HG02571 (cell line): ENCODE results near the gene SLC24A5.
A peak's percentile ranks its signal among the peaks of the same experiment; 100 is the strongest.

ENCODE experiments used
- ATAC-seq: cut with Tn5 transposase; IDR thresholded peaks from one replicate; pipeline ENCODE4 v1.9.1; 2021; ENCODE audit warnings: mild to moderate bottlenecking, moderate library complexity; ENCODE audit not compliant: unreplicated experiment

Gene SLC24A5

DNA sequence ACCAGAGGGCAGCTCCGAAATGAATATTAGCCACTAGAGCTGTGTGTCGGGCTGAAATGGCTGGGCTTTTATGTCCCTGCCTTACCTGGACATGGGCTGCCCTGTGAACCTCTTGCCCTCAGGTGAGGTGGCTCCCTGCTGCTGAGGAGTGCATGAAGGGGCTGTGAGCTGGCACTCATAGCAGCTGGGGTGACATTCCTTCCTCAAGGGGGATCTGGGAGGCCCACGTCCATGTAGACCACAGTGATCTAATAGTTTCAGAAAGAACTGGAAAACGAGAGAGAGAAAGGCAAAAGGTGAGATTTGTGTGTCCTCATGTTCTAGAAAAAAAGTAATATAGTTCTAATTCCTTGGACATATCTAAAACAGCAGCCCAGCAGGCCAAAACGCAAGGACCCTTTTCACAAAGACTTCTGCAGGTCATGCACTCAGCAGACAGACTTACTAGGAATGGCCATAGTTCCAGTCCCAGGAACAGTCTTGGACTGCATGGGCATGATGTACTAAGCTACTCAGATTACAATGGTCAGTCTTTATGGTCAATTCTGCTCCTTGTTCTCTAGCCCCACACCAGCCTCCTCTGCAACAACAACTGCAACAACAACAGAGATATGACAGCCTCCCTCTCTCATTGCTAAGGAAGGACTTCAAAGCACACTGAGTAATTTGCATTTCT, 10.8 kb upstream of the SLC24A5 start:
- no peak for ATAC-seq

- no peak for ATAC-seq
These were observed 8.5 kb upstream of the SLC24A5 start for GRCh38 chr15:48112242-48112641.

GRCh38 chr15:48119277-48119676, 1.5 kb upstream of the SLC24A5 start:
- ATAC-seq = no peak

DNA sequence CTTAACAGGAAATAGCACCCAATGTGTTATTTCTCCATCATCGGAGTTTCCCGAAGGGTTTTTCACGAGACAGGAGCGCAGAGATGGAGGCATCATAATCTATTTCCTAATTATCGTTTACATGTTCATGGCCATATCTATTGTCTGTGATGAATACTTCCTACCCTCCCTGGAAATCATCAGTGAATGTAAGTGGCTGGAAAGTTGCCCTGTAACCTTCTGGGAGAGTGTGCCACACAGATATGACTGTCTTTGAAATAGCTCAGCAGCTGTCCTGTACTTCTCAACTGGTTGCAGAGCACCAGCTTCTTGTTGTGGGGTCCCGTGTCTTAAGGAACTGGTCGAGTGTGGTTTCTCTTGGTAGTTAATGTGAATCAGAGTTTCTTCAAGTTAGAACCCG, 1.1 kb downstream of the SLC24A5 start:
- no peak for ATAC-seq

DNA sequence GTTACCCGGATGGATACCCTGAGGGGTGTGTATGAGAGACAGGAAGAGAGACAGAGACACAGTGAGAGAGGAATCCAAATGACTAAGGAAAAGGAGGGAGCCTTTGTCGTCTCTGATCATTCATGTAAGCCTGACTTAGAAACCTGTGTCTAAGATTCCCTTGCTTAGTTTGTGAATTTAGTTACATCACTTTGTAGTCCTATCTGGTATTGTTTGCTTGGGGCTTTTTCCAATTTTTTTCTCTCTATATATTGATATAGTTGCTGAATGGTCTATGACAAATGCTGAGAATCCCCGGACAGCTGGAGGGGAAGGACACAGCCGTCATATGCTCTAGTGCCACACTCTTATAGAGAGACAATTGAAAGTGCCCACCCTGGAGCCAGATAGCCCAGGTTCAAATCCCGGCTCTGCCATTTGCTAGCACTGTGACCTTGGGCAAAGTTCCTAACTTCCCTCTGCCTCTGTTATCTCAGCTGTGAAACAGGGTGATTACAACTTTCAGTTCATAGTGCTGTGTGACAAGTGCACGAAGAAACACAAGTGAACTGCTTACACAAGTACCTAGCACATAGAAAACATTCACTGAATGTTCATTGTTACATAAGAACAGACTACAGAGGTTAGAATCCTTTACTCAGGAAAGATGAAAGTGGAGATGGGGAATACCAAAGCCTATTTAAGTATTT, 6.0 kb downstream of the SLC24A5 start:
- ATAC-seq = no peak

DNA sequence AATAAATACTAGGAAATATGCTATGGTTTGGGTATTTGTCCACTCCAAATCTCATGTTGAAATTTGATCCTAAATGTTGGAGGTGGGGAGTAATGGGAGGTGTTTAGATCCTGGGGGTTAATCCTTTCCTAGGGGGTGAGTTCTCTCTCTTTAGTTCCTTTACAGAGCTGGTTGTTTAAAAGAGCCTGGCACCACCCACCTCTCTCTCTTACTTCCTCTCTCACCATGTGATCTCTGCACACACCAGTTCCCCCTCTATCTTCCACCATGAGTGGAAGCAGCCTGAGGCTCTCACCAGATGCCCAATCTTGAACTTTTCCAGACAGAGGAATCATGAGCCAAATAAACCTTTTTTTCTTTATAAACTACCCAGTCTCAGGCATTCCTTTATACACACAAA, 10.5 kb downstream of the SLC24A5 start:
- no peak for ATAC-seq

DNA sequence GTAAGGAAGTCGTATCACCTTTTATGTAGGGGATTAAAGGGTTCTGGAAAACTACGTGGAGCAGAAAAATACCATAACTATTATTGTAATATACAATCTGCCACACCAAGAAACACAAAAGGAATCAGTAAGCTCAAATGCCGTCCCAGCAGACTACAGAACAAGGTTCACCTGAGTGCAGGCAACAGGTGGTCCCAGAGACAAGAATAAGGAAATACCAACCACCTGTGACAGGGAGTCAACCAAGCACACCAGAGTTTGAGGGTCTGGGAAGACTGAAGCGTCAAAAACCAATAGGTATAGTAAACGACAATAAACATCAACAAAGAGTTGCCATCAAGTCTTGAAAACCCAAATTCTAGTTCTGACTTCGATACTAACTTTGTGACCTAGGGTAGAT, 12.1 kb downstream of the SLC24A5 start:
- ATAC-seq = no peak

DNA sequence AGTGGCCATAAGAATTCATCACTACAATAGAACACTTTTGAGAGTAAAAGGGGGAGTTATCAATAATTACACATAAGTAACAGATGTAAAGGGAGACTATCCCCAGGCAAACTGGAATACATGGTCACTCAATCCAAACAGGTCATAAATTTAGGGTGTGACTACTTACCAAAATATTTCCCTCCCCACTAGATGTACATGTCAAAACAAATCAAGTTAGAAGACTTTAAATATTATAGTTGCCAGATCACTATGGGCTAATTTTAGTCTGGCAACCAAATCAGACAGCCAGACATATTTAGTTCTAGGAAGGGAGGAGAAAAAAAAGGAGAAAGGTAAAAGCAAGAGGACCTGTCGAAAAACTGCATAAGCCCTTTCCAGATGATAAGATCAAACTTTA, 23.1 kb downstream of the SLC24A5 start:
- ATAC-seq = no peak

- no peak for ATAC-seq
These were observed 24.1 kb downstream of the SLC24A5 start for GRCh38 chr15:48144889-48145288.

GRCh38 chr15:48145923-48146322, 25.1 kb downstream of the SLC24A5 start:
- ATAC-seq = no peak

GRCh38 chr15:48147358-48147757, 26.6 kb downstream of the SLC24A5 start:
- no peak for ATAC-seq

- no peak for ATAC-seq
These were observed 29.1 kb downstream of the SLC24A5 start for GRCh38 chr15:48149858-48150257.

DNA sequence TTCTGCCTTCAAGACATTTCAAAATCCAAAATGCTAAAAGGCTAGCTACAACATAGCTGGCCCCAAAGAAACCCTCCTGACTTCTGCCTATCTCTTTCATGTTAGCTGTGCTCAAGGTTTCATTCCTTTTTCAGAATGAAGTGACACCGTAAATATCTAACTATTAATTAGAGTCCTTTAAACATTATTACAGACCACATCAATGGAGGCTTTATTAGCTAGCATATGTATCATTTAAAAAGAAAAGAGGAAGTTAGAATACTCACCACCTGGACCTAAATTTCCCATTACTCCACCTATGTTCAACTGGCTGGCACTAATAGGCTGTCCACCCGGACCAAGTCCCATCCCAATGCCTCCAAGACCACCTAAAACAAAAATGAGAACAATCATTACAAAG, 32.7 kb downstream of the SLC24A5 start:
- ATAC-seq = no peak

DNA sequence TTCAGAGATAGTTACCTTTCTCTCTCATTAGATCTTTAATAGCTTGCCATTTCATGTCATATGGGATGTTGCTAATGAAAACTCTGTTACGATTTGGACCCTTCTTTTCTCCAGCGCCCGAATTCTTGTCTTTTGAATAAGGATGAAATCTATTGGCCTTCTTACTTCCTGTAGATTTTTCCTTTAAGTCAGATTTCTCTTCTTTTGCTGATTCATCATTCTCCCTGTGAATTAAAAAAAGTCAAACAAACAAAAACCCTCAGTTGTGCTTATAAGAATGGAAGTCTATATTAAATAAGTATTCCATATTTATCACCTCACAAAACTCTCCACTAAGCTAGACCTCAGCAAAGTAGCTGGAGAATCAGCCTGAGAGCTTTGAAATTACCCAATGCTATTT, 47.8 kb downstream of the SLC24A5 start:
- ATAC-seq = no peak

DNA sequence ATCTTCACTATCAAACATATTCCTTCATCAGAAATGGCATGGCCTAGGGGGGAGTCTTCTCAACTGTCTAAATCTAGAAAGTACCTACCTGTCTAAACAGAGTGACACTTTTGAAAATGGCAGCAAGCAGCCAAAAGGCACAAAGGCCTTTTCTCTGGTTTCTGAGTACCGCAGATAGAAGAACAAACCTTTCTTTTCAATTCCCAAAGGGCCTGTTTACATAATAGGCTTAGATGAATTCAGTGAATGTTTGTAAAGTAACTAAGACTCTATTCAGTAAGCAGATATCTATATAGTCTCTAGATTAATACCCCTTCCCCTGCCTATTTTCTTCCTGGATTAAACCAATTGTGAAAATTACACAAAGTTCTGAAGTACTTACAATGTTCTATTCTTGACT, 50.2 kb downstream of the SLC24A5 start:
- no peak for ATAC-seq

DNA sequence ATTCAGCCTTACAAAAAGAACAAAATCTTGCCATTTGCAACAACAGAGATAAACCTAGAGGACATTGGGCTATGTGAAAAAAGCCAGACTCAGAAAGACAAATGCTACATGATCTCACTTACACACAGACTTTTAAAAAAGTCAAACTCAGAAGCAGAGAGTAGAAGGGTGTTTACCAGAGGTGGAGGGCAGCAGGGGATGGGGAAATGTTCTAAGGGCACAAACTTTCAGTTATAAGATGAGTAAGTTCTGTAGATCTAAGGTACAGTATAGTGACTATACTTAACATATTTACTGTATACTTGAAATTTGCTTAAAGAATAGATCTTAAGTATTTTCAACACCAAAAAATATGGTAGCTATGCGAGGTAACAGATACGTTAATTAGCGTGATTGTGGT, 54.3 kb downstream of the SLC24A5 start:
- peak; percentile 30 for ATAC-seq

DNA sequence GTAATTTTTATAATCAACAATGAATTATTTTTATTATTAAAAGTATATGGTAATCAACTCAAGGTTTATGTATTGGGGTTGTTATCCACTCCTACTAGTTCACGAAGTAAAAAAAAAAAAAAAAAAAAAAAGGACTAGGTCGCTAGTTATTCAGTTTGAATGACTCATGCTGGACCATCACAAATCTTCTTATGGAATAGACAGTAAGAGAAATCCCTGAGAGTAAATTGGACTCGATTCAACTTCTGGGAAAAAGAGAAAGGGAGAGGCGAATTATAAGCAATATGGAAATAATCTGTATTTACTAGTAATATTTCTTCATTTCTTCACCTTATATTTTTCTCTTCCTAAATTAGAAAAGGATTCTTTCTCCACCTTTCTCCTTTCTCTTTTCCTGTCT, 55.3 kb downstream of the SLC24A5 start:
- ATAC-seq = no peak

DNA sequence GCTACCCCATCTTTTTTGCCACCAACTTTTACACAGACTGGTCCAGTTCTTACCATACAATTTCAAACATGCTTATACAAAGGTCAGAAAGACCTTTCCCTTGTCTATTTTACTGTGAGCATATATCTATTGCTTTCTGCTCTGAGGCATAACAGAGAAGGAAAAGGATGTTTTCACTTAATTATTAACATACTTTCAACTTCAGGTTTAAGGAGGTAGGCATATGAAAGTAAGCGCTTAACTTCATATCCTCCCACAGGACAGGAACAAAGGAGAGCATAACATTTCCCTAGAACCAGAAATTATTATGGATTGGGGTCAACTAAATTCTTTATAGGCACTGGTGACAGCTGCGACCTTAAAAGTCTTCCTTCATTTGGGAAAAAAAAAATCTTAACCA, 56.2 kb downstream of the SLC24A5 start:
- no peak for ATAC-seq

GRCh38 chr15:48177383-48177765, 56.6 kb downstream of the SLC24A5 start:
- peak; percentile 63 for ATAC-seq

DNA sequence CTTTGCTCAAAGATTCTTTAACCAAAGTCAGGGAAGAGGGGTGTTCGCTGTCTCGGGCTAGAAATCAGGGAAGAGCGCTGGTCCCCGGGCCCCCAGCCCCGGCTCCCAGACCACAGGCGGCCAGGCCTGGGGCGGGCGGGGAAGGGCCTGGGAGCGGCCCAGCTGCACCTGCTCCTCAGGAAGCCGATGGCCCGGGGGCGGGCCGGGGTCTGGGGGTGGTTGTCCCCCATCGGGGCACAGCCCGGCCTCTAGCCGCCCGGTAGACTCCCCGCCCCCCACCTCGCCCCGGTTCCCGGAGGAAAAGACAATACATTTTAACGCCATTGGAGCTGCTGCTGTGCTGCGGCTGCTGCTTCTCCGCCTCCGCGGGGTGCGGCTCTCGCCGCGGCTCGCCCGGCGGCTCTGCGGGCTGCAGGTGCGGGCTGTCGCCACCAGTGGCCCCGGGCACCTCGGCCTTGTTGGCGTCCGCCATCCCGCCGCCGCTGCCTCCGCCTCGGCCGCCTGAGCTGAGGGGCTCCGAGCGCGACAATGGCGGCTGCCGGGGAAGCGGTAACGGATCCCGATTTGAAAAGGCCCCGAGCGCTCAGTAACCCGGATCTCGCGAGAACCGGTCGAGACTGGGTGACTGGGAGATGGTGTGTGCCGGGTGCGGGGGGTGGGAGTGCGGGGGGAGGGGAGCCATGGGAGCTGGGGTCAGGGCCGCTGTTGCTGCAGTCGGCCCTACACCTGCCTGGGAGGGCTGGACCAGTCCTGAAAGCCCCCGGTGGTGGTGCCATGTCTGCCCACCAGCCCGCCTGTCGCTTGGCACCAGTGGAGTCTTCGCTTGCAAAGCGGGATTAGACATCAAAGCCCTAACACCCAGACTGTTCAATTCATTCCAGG, 57.2 kb downstream of the SLC24A5 start, which contains the start of gene MYEF2:
TSS of gene MYEF2 (minus strand) at position 530 of the 882 bp plus-strand sequence. CDS start at position 472, 58 bp downstream.
- peak; percentile 78 for ATAC-seq

GRCh38 chr15:48178648-48178931, 57.8 kb downstream of the SLC24A5 start:
- ATAC-seq = no peak

DNA sequence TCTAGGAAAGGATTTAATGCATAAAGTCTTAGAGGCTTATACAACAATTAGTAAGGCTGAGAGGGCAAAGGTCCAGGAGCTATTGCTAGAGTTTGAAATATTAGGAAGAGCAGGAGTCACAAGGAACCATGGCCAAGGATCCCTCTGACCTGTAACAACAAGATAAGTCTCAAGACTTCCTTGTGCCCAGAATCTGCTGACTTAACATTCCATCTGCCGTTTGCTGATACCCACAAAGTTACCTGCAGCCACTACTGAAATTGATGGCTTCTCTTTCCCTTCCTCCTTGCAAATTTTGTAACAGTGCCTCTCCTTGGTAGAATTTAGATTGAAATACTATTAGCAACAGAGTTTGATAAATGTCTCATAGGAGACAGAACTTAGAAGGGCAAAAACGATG, 62.0 kb downstream of the SLC24A5 start:
- no peak for ATAC-seq
